ENCODE measurements around the gene CBFA2T2. TPM values are rescaled to one million over a fixed set of nuclear protein-coding genes. Genes with fewer than 3 reads are reported as not detected.
A peak's percentile ranks its signal among the peaks of the same experiment; 100 is the strongest.
"Not testable (repeated sequence)": the region's sequence is repeated elsewhere in the genome, so short reads cannot be mapped to it uniquely, and the experiment has no call there.

CBFA2T2 gene
- total RNA-seq, 1 donor from 2014 or later = 52.3 TPM

- no peak for DNase-seq (ENCODE audit: extremely low spot score, unreplicated experiment)
- no peak for TF ChIP-seq CTCF (conservative IDR thresholded peaks at IDR 0.05)
- Mint-ChIP-seq H3K4me1 (ENCODE audit: unreplicated experiment) (peaks cover 16% of the 10 kb centered on the region), H3K36me3 (no peaks in the 10 kb centered on the region), H3K9me3 (no peaks in the 10 kb centered on the region), H3K27me3 (no peaks in the 10 kb centered on the region), H3K4me3 (no peak overlapping the region), H3K27ac (no peak overlapping the region)
Measured at GRCh38 chr20:33475381-33476152, 14.3 kb upstream of the CBFA2T2 start.

GRCh38 chr20:33477386-33478234 is 12.3 kb upstream of the CBFA2T2 start:
- TF ChIP-seq CTCF (conservative IDR thresholded peaks at IDR 0.05) = no peak
- Mint-ChIP-seq H3K27ac (peak overlapping the region; percentile 15), H3K36me3 (no peaks in the 10 kb centered on the region), H3K27me3 (no peaks in the 10 kb centered on the region), H3K9me3 (no peaks in the 10 kb centered on the region), H3K4me3 (peak overlapping the region; percentile 25), H3K4me1 (ENCODE audit: unreplicated experiment) (peaks cover 18% of the 10 kb centered on the region)
- no peak for DNase-seq (ENCODE audit: extremely low spot score, unreplicated experiment)

- Mint-ChIP-seq H3K4me3 (no peak overlapping the region), H3K36me3 (no peaks in the 10 kb centered on the region), H3K27me3 (no peaks in the 10 kb centered on the region), H3K27ac (no peak overlapping the region), H3K9me3 (no peaks in the 10 kb centered on the region), H3K4me1 (ENCODE audit: unreplicated experiment) (peaks cover 23% of the 10 kb centered on the region)
- no peak for TF ChIP-seq CTCF (conservative IDR thresholded peaks at IDR 0.05)
- no peak for DNase-seq (ENCODE audit: extremely low spot score, unreplicated experiment)
Measured at GRCh38 chr20:33480048-33480447, 9.8 kb upstream of the CBFA2T2 start.

- no peak overlapping the region for H3K27ac Mint-ChIP-seq
- H3K9me3 Mint-ChIP-seq = no peaks in the 10 kb centered on the region
- peaks cover 14% of the 10 kb centered on the region for H3K4me1 Mint-ChIP-seq (ENCODE audit: unreplicated experiment)
- H3K36me3 Mint-ChIP-seq = no peaks in the 10 kb centered on the region
- TF ChIP-seq CTCF (conservative IDR thresholded peaks at IDR 0.05) = no peak
- no peak for DNase-seq (ENCODE audit: extremely low spot score, unreplicated experiment)
- H3K27me3 Mint-ChIP-seq = no peaks in the 10 kb centered on the region
- H3K4me3 Mint-ChIP-seq = no peak overlapping the region
Measured at GRCh38 chr20:33481431-33481941, 8.4 kb upstream of the CBFA2T2 start.

- H3K9me3 Mint-ChIP-seq = no peaks in the 10 kb centered on the region
- TF ChIP-seq CTCF (conservative IDR thresholded peaks at IDR 0.05) = no peak
- no peak overlapping the region for H3K4me3 Mint-ChIP-seq
- H3K27me3 Mint-ChIP-seq = no peaks in the 10 kb centered on the region
- H3K4me1 Mint-ChIP-seq (ENCODE audit: unreplicated experiment) = peaks cover 9% of the 10 kb centered on the region
- H3K36me3 Mint-ChIP-seq = no peaks in the 10 kb centered on the region
- H3K27ac Mint-ChIP-seq = no peak overlapping the region
- no peak for DNase-seq (ENCODE audit: extremely low spot score, unreplicated experiment)
Measured at GRCh38 chr20:33482581-33482980, 7.3 kb upstream of the CBFA2T2 start.

- not testable (repeated sequence) for H3K27me3 Mint-ChIP-seq; H3K27ac Mint-ChIP-seq; DNase-seq (ENCODE audit: extremely low spot score, unreplicated experiment); H3K36me3 Mint-ChIP-seq; H3K9me3 Mint-ChIP-seq; H3K4me1 Mint-ChIP-seq (ENCODE audit: unreplicated experiment); H3K4me3 Mint-ChIP-seq
Measured at GRCh38 chr20:33483186-33483585, 6.7 kb upstream of the CBFA2T2 start.
